ENCODE data around the gene VLDLR. TPM values are rescaled to one million over a fixed set of nuclear protein-coding genes. Genes with fewer than 3 reads are reported as not detected.

Gene VLDLR
- total RNA-seq, 1 experiment from 2014 or later = 1.1 TPM

GRCh38 chr9:2620919-2621721 is 467 bp upstream of the VLDLR start:
- peak; percentile 61 for DNase-seq (ENCODE audit: low read depth)

GRCh38 chr9:2622461-2623287 is 1.1 kb downstream of the VLDLR start:
- DNase-seq (ENCODE audit: low read depth) = no peak

- DNase-seq (ENCODE audit: low read depth) = peak; percentile 24
Observed at GRCh38 chr9:2623288-2624050, 1.9 kb downstream of the VLDLR start.

- no peak for DNase-seq (ENCODE audit: low read depth)
Observed at GRCh38 chr9:2624051-2624682, 2.6 kb downstream of the VLDLR start.

GRCh38 chr9:2625427-2625826 is 3.8 kb downstream of the VLDLR start:
- no peak for DNase-seq (ENCODE audit: low read depth)

GRCh38 chr9:2628919-2629318 is 7.3 kb downstream of the VLDLR start:
- DNase-seq (ENCODE audit: low read depth) = no peak

- peak; percentile 35 for DNase-seq (ENCODE audit: low read depth)
Observed at GRCh38 chr9:2630158-2630557, 8.6 kb downstream of the VLDLR start.

GRCh38 chr9:2631263-2631662 is 9.7 kb downstream of the VLDLR start:
- no peak for DNase-seq (ENCODE audit: low read depth)

GRCh38 chr9:2634153-2634552 is 12.6 kb downstream of the VLDLR start:
- no peak for DNase-seq (ENCODE audit: low read depth)

GRCh38 chr9:2634818-2635217 is 13.2 kb downstream of the VLDLR start:
- no peak for DNase-seq (ENCODE audit: low read depth)

- DNase-seq (ENCODE audit: low read depth) = no peak
Observed at GRCh38 chr9:2635922-2636321, 14.3 kb downstream of the VLDLR start.

- no peak for DNase-seq (ENCODE audit: low read depth)
Observed at GRCh38 chr9:2637390-2637789, 15.8 kb downstream of the VLDLR start.

- DNase-seq (ENCODE audit: low read depth) = no peak
Observed at GRCh38 chr9:2638871-2639673, 17.5 kb downstream of the VLDLR start.

GRCh38 chr9:2639786-2640185 is 18.2 kb downstream of the VLDLR start:
- no peak for DNase-seq (ENCODE audit: low read depth)

GRCh38 chr9:2640570-2640969 is 19.0 kb downstream of the VLDLR start:
- no peak for DNase-seq (ENCODE audit: low read depth)

- DNase-seq (ENCODE audit: low read depth) = no peak
Observed at GRCh38 chr9:2641033-2641432, 19.4 kb downstream of the VLDLR start.

- no peak for DNase-seq (ENCODE audit: low read depth)
Observed at GRCh38 chr9:2642068-2642467, 20.5 kb downstream of the VLDLR start.

GRCh38 chr9:2645569-2645968 is 24.0 kb downstream of the VLDLR start:
- no peak for DNase-seq (ENCODE audit: low read depth)

- DNase-seq (ENCODE audit: low read depth) = peak; percentile 96
Observed at GRCh38 chr9:2655411-2655901, 33.9 kb downstream of the VLDLR start.

GRCh38 chr9:2657427-2657826 is 35.8 kb downstream of the VLDLR start:
- no peak for DNase-seq (ENCODE audit: low read depth)

GRCh38 chr9:2662496-2662895 is 40.9 kb downstream of the VLDLR start:
- DNase-seq (ENCODE audit: low read depth) = no peak

All from LHCN-M2 (cell line).